HG03097 (cell line): ENCODE measurements around the gene PPY.
"Not testable (repeated sequence)": the region's sequence is repeated elsewhere in the genome, so short reads cannot be mapped to it uniquely, and the experiment has no call there.

Experiments
- ATAC-seq: cut with Tn5 transposase; IDR thresholded peaks from one replicate; pipeline ENCODE4 v1.9.1; 2021; ENCODE audit not compliant: unreplicated experiment, low FRiP score

Gene PPY

GRCh38 chr17:43967251-43967875 lies 25.1 kb upstream of the PPY start:
- ATAC-seq = no peak

GRCh38 chr17:43966276-43966675 lies 24.0 kb upstream of the PPY start:
- no peak for ATAC-seq

GRCh38 chr17:43962479-43962878 lies 20.2 kb upstream of the PPY start:
- ATAC-seq = no peak

- ATAC-seq = no peak
These were observed 19.7 kb upstream of the PPY start for GRCh38 chr17:43961954-43962353.

- not testable (repeated sequence) for ATAC-seq
These were observed 19.0 kb upstream of the PPY start for GRCh38 chr17:43961292-43961691.

GRCh38 chr17:43958748-43959352 lies 16.6 kb upstream of the PPY start:
- no peak for ATAC-seq

- no peak for ATAC-seq
These were observed 13.9 kb upstream of the PPY start for GRCh38 chr17:43956222-43956621.

- no peak for ATAC-seq
These were observed 11.5 kb upstream of the PPY start, which contains the start of gene PYY for GRCh38 chr17:43953746-43954145. TSS of gene PYY (minus strand) at chr17:43953940. CDS start at chr17:43953483, 457 bp downstream.

- no peak for ATAC-seq
These were observed 10.7 kb upstream of the PPY start for GRCh38 chr17:43952724-43953666.

- no peak for ATAC-seq
These were observed 10.1 kb upstream of the PPY start for GRCh38 chr17:43952351-43952723.

- no peak for ATAC-seq
These were observed 9.5 kb upstream of the PPY start for GRCh38 chr17:43951750-43952149.

- ATAC-seq = no peak
These were observed 8.3 kb upstream of the PPY start for GRCh38 chr17:43950554-43950953.

GRCh38 chr17:43949781-43950180 lies 7.5 kb upstream of the PPY start:
- no peak for ATAC-seq

- ATAC-seq = no peak
These were observed 4.5 kb upstream of the PPY start for GRCh38 chr17:43946781-43947180.

- no peak for ATAC-seq
These were observed 3.0 kb upstream of the PPY start for GRCh38 chr17:43945074-43945829.

- ATAC-seq = no peak
These were observed 1.6 kb downstream of the PPY start for GRCh38 chr17:43940630-43941029.

- ATAC-seq = no peak
These were observed 2.4 kb downstream of the PPY start for GRCh38 chr17:43939886-43940285.

- not testable (repeated sequence) for ATAC-seq
These were observed 2.8 kb downstream of the PPY start for GRCh38 chr17:43939452-43939851.

- no peak for ATAC-seq
These were observed 3.5 kb downstream of the PPY start for GRCh38 chr17:43938838-43939182.

- no peak for ATAC-seq
These were observed 5.8 kb downstream of the PPY start for GRCh38 chr17:43936434-43936833.

GRCh38 chr17:43935926-43936261 lies 6.4 kb downstream of the PPY start:
- ATAC-seq = no peak
